HG02938 (cell line): ENCODE data around the gene SYNPO.

Experiments
- ATAC-seq: cut with Tn5 transposase; IDR thresholded peaks from one replicate; pipeline ENCODE4 v1.9.1; 2021; ENCODE audit warnings: mild to moderate bottlenecking, moderate library complexity; ENCODE audit not compliant: unreplicated experiment

SYNPO gene

GRCh38 chr5:150639751-150640150 is 709 bp upstream of the SYNPO start:
- ATAC-seq, result no peak

- ATAC-seq, result no peak
These were observed 628 bp downstream of the SYNPO start for GRCh38 chr5:150641006-150641570.

- no peak for ATAC-seq
These were observed 1.5 kb downstream of the SYNPO start for GRCh38 chr5:150641824-150642566.

GRCh38 chr5:150642567-150642927 is 2.1 kb downstream of the SYNPO start:
- ATAC-seq, result no peak

- ATAC-seq, result no peak
These were observed 2.7 kb downstream of the SYNPO start for GRCh38 chr5:150642991-150643710.

- ATAC-seq, result no peak
These were observed 3.6 kb downstream of the SYNPO start for GRCh38 chr5:150644058-150644457.

- no peak for ATAC-seq
These were observed 4.1 kb downstream of the SYNPO start for GRCh38 chr5:150644514-150644913.

- ATAC-seq, result no peak
These were observed 4.7 kb downstream of the SYNPO start for GRCh38 chr5:150645070-150645700.

GRCh38 chr5:150647275-150648251 is 7.1 kb downstream of the SYNPO start:
- ATAC-seq, result no peak

- ATAC-seq, result no peak
These were observed 8.0 kb downstream of the SYNPO start for GRCh38 chr5:150648294-150649107.

- ATAC-seq, result no peak
These were observed 8.9 kb downstream of the SYNPO start for GRCh38 chr5:150649108-150650020.

GRCh38 chr5:150650021-150651006 is 9.9 kb downstream of the SYNPO start:
- ATAC-seq, result no peak

GRCh38 chr5:150651382-150651781 is 10.9 kb downstream of the SYNPO start:
- ATAC-seq, result no peak

- no peak for ATAC-seq
These were observed 11.6 kb downstream of the SYNPO start for GRCh38 chr5:150651924-150652671.

GRCh38 chr5:150653145-150653761 is 12.8 kb downstream of the SYNPO start:
- no peak for ATAC-seq
